GM12873 (cell line): Measurements from ENCODE around the gene SLC18A3.

Experiments
- CTCF ChIP-seq: IDR thresholded peaks from 2 replicates; pipeline ENCODE4 v1.5.1; 2012; ENCODE audit warnings: low read depth, mild to moderate bottlenecking, moderate library complexity, low read length, control low read depth; ENCODE audit not compliant: insufficient read depth; ENCODE audit errors: missing control alignments

Gene SLC18A3

GRCh38 chr10:49622426-49623425, 12.6 kb downstream of the SLC18A3 start:
- TF ChIP-seq CTCF = no peak

GRCh38 chr10:49624629-49625028, 14.5 kb downstream of the SLC18A3 start:
- TF ChIP-seq CTCF = no peak

GRCh38 chr10:49625411-49625810, 15.3 kb downstream of the SLC18A3 start:
- TF ChIP-seq CTCF = no peak

GRCh38 chr10:49627038-49627437, 16.9 kb downstream of the SLC18A3 start:
- TF ChIP-seq CTCF = no peak

- no peak for TF ChIP-seq CTCF
Observed at GRCh38 chr10:49627644-49628247, 17.6 kb downstream of the SLC18A3 start.

GRCh38 chr10:49628599-49628998, 18.5 kb downstream of the SLC18A3 start:
- TF ChIP-seq CTCF = no peak

GRCh38 chr10:49629431-49629881, 19.3 kb downstream of the SLC18A3 start:
- TF ChIP-seq CTCF = no peak
